ENCODE measurements around the gene TMEM196.

Gene TMEM196

DNA sequence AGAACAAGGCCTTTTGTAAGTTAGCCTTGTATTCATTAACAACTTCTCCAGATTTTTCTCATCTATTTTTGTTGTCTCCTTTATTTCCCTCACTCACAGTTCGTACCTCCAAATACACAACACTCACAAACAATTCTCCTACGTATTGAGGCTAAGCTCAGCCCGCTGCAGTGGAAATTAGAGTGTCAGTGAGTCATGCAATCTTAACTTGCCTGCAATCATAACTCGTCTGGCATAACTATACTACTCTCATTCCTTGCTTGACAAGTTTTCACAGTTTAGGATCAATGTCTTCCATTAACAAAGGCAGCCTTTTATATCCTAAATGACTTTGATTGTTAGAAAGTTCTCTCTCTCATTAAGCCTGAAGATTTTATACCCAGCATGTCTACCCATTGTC, 23.8 kb downstream of the TMEM196 start:
- H3K4me2 ChIP-seq, result no peak overlapping the region
- TF ChIP-seq, protein P1, sequence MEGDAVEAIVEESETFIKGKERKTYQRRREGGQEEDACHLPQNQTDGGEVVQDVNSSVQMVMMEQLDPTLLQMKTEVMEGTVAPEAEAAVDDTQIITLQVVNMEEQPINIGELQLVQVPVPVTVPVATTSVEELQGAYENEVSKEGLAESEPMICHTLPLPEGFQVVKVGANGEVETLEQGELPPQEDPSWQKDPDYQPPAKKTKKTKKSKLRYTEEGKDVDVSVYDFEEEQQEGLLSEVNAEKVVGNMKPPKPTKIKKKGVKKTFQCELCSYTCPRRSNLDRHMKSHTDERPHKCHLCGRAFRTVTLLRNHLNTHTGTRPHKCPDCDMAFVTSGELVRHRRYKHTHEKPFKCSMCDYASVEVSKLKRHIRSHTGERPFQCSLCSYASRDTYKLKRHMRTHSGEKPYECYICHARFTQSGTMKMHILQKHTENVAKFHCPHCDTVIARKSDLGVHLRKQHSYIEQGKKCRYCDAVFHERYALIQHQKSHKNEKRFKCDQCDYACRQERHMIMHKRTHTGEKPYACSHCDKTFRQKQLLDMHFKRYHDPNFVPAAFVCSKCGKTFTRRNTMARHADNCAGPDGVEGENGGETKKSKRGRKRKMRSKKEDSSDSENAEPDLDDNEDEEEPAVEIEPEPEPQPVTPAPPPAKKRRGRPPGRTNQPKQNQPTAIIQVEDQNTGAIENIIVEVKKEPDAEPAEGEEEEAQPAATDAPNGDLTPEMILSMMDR (conservative IDR thresholded peaks at IDR 0.05; ENCODE audit: low read depth, low read length), result no peak
- H3K9ac ChIP-seq, result no peak overlapping the region
- H3K4me3 ChIP-seq (IDR thresholded peaks at IDR 0.05; ENCODE audit: insufficient read depth, low read depth, low read length), result no peak overlapping the region
- H4K20me1 ChIP-seq (ENCODE audit: insufficient read depth), result no peaks in the 10 kb centered on the region
- no peaks in the 10 kb centered on the region for H3K36me3 ChIP-seq (ENCODE audit: insufficient read depth)
- no peaks in the 10 kb centered on the region for H3K27me3 ChIP-seq (ENCODE audit: insufficient read depth, low read depth)
- no peak overlapping the region for H2AFZ ChIP-seq (ENCODE audit: low read depth)
- peaks cover 4% of the 10 kb centered on the region for H3K4me1 ChIP-seq (ENCODE audit: low read depth, poor library complexity, severe bottlenecking)
- H3K27ac ChIP-seq, result no peak overlapping the region
- no peaks in the 10 kb centered on the region for H3K79me2 ChIP-seq (ENCODE audit: insufficient read depth, low read depth)

DNA sequence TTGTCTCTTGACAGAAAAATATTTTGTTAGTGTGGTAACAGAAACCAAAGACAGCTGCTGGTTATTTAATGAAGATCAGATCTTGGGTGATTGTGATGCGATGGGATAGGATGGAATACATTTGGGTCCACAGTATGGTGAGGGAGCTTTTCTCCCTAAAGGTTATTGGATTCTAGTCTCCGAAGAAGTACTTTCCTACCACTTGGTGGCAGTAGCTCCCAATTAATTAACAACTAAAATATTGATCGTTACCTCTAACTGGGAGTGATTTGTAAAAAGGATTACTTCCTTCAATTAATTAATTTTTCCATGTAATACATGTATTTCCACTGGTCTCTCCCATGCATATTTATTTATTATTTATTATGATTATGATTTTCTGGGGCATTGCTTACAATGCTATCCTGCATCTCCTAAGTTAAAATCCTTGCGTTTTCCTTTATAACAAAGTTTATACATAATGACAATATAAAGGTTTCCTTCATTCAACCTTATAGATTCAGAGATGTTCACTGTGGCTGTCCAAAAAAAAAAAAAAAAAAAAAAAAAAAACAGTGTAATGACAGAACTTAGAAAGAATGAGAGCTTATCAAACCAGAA, 25.6 kb downstream of the TMEM196 start:
- Histone ChIP-seq H3K36me3 (ENCODE audit: insufficient read depth) (no peaks in the 10 kb centered on the region), H3K79me2 (ENCODE audit: insufficient read depth, low read depth) (no peaks in the 10 kb centered on the region), H3K27me3 (ENCODE audit: insufficient read depth, low read depth) (no peaks in the 10 kb centered on the region), H3K4me2 (no peak overlapping the region), H3K9ac (no peak overlapping the region), H3K27ac (no peak overlapping the region), H3K4me3 (IDR thresholded peaks at IDR 0.05; ENCODE audit: insufficient read depth, low read depth, low read length) (no peak overlapping the region), H3K4me1 (ENCODE audit: low read depth, poor library complexity, severe bottlenecking) (no peaks in the 10 kb centered on the region), H4K20me1 (ENCODE audit: insufficient read depth) (no peaks in the 10 kb centered on the region), H2AFZ (ENCODE audit: low read depth) (no peak overlapping the region)
- TF ChIP-seq, protein P1 (conservative IDR thresholded peaks at IDR 0.05; ENCODE audit: low read depth, low read length), result peak; percentile 78

DNA sequence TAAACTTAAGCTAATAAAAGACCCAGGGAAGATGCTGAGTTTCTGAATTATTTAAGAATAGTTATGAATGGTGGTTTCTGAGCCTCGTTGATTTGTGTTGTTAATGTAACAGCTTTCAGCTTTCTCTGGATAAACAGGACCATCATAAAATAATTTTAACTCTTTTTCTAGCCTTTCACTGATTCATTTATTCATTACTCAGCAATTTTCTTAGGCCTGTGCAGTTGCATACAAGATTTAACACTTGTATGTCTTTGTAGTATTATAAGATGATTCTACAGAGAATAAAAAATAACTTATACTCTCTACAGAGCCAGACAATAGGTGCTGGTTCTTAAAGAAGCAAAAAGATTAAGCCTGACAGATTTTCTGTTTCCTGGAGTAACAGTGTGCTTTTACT, 29.3 kb downstream of the TMEM196 start:
- Histone ChIP-seq H3K27ac (no peak overlapping the region), H3K27me3 (ENCODE audit: insufficient read depth, low read depth) (no peaks in the 10 kb centered on the region), H3K9ac (no peak overlapping the region), H3K4me2 (no peak overlapping the region), H4K20me1 (ENCODE audit: insufficient read depth) (no peaks in the 10 kb centered on the region), H3K36me3 (ENCODE audit: insufficient read depth) (no peaks in the 10 kb centered on the region), H3K4me1 (ENCODE audit: low read depth, poor library complexity, severe bottlenecking) (no peaks in the 10 kb centered on the region), H2AFZ (ENCODE audit: low read depth) (no peak overlapping the region), H3K79me2 (ENCODE audit: insufficient read depth, low read depth) (no peaks in the 10 kb centered on the region), H3K4me3 (IDR thresholded peaks at IDR 0.05; ENCODE audit: insufficient read depth, low read depth, low read length) (no peak overlapping the region)
- TF ChIP-seq, protein P1 (conservative IDR thresholded peaks at IDR 0.05; ENCODE audit: low read depth, low read length), result no peak

DNA sequence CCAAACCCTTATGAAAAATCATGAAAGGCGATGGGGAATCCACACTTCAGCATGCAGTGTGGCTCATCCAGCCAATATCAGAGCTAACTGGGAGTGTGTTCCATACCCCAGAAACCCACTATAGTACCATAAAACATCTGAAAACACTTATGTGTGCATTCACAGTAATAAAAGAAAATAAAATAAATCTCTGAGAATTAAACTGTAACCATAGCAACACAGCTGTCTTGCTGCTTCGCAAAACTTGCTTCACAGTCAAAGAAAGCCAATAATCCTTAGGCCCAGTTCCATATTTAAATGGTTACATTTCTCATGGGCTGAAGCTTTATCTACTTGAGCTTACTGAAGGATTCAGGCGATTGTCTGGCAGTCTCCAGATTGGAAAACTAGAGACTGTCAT, 44.7 kb downstream of the TMEM196 start:
- Histone ChIP-seq H3K27ac (no peak overlapping the region), H3K4me2 (no peak overlapping the region), H3K36me3 (ENCODE audit: insufficient read depth) (no peaks in the 10 kb centered on the region), H3K27me3 (ENCODE audit: insufficient read depth, low read depth) (no peaks in the 10 kb centered on the region), H3K4me3 (IDR thresholded peaks at IDR 0.05; ENCODE audit: insufficient read depth, low read depth, low read length) (no peak overlapping the region), H3K9ac (no peak overlapping the region), H3K4me1 (ENCODE audit: low read depth, poor library complexity, severe bottlenecking) (no peaks in the 10 kb centered on the region), H3K79me2 (ENCODE audit: insufficient read depth, low read depth) (no peaks in the 10 kb centered on the region), H4K20me1 (ENCODE audit: insufficient read depth) (no peaks in the 10 kb centered on the region; the same call in 1 of the 2 replicates), H2AFZ (ENCODE audit: low read depth) (no peak overlapping the region)
- TF ChIP-seq, protein P1 (conservative IDR thresholded peaks at IDR 0.05; ENCODE audit: low read depth, low read length), result no peak

Measured in KMS-11 (cell line).